ENCODE measurements around the gene BICC1.

The BICC1 gene

DNA sequence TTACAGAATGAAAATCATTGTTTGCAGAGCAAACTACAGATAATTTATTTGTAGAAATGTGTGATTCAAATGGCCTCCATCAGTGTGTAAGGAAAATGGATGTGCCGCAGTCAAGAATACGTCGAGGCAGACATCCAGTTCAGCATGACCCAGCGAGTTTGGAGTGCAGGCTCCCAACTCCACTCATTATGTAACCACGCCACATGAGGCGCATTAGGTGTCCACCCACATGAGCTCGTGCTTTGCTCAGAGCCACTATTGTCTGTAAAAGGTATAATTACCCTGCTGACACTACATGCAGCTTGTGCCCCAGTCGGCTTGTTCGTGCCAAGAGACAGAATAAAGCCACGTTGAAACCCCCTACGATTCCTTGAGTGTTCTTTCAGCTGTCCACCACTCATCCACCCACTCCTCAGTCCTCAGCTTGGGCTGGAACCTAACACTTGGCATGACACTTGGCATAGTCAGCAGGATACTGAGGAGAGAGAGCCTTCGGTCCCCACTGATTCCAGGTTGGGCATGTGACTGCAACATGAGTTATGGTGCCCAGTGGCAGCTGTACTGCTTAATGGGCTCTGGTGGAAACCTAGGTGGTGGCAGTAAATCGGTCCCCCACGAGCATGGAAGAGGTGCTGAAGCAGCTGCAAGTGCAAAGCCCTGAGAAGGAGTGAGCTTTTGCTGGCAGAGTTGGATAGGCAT is 102.7 kb downstream of the BICC1 start:
- DNase-seq = no peak
- in situ Hi-C loops (cut with HindIII; ENCODE audit: low pct_ligation_motif_present, low sequenced_read_pairs) = no loop called here
- TF ChIP-seq, protein P1, sequence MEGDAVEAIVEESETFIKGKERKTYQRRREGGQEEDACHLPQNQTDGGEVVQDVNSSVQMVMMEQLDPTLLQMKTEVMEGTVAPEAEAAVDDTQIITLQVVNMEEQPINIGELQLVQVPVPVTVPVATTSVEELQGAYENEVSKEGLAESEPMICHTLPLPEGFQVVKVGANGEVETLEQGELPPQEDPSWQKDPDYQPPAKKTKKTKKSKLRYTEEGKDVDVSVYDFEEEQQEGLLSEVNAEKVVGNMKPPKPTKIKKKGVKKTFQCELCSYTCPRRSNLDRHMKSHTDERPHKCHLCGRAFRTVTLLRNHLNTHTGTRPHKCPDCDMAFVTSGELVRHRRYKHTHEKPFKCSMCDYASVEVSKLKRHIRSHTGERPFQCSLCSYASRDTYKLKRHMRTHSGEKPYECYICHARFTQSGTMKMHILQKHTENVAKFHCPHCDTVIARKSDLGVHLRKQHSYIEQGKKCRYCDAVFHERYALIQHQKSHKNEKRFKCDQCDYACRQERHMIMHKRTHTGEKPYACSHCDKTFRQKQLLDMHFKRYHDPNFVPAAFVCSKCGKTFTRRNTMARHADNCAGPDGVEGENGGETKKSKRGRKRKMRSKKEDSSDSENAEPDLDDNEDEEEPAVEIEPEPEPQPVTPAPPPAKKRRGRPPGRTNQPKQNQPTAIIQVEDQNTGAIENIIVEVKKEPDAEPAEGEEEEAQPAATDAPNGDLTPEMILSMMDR (IDR thresholded peaks at IDR 0.05; ENCODE audit: low read depth, low read length, missing control alignments) = no peak

DNA sequence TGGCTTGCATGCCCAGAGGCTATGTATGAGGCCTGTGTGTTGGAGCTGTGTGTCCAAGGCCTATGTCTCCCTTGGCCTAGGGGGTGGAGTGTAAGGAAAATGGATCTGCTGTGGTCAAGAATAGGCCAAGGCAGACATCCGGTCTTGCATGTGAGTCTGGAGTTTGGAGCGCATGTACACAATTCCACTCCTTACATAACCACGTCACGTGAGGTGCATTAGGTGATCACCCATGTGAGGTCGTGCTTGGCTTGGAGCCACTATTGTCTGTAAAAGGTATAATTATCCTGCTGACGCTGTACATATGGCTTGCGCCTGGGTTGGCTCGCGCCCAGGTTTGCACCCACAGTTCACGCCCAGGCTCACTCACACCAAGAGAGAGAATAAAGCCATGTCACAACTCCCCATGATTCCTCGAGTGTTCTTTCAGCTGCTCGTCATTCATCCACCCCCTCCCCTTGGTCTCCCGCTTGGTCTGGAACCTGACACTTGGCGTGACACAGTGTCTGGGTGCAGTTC is 105.5 kb downstream of the BICC1 start:
- in situ Hi-C loops (cut with HindIII; ENCODE audit: low pct_ligation_motif_present, low sequenced_read_pairs) = no loop called here
- TF ChIP-seq, protein P1 (IDR thresholded peaks at IDR 0.05; ENCODE audit: low read depth, low read length, missing control alignments) = no peak
- H3K36me3 ChIP-seq (replicated peaks) = no peaks in the 10 kb centered on the region

More for the DNA sequence above, 102.7 kb downstream of the BICC1 start:
- no peaks in the 10 kb centered on the region for H3K27me3 ChIP-seq (replicated peaks)
- H3K27ac ChIP-seq = no peak overlapping the region
- H3K4me3 ChIP-seq (ENCODE audit: low read depth, low read length) = no peak overlapping the region
- no peaks in the 10 kb centered on the region for H3K36me3 ChIP-seq (replicated peaks)

DNA sequence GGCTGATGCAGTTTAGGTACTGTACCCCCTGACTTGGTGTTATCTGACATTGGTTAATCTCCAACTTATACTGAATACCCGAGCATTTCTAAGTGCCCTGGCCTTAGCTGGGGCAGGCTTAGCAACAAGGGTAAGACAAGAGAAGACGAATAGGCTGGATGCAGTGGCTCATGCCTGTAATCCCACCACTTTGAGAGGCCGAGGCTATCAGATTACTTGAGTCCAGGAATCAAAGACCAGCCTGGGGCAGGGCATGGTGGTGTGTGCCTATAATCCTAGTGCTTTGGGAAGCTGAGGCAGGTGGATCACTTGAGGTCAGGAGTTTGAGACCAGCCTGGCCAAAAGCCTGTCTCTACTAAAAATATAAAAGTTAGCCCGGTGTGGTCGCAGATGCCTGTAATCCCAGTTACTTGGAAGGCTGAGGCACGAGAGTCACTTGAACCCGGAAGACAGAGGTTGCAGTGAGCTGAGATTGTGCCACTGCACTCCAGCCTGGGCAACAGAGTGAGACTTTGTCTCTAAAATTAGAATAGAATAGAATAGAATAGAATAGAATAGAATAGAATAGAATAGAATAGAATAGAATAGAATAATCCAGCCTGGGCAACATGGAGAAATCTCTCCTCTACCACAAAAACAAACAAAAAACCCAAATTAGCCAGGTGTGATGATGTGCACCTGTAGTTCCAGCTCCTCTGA is 108.9 kb downstream of the BICC1 start:
- no peak overlapping the region for H3K27ac ChIP-seq
- DNase-seq = no peak
- no peak overlapping the region for H3K4me3 ChIP-seq (ENCODE audit: low read depth, low read length)
- H3K27me3 ChIP-seq (replicated peaks) = no peaks in the 10 kb centered on the region
- in situ Hi-C loops (cut with HindIII; ENCODE audit: low pct_ligation_motif_present, low sequenced_read_pairs) = no loop called here
- H3K36me3 ChIP-seq (replicated peaks) = no peaks in the 10 kb centered on the region
- TF ChIP-seq, protein P1 (IDR thresholded peaks at IDR 0.05; ENCODE audit: low read depth, low read length, missing control alignments) = no peak

More for the DNA sequence above, 105.5 kb downstream of the BICC1 start:
- H3K4me3 ChIP-seq (ENCODE audit: low read depth, low read length) = no peak overlapping the region
- H3K27me3 ChIP-seq (replicated peaks) = no peaks in the 10 kb centered on the region
- no peak for DNase-seq
- H3K27ac ChIP-seq = no peak overlapping the region

DNA sequence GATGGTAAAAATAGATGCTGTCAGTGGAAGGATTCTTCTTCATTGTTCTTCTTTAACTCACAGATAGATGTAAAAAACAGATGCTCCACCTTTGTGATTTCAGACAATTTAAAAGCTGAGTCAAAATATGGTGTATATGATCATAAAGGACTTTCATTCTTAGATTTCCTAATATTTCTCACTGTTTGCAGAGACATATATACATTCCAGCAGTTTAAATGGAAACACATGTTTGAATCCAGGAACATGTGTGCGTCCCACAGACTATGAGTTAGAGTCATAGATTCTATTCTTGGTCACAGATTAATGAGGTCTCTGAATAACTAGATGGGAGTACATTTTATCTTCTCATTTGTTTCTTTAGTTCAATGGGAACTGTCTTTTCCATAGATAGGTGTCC is 109.6 kb downstream of the BICC1 start:
- no peak overlapping the region for H3K4me3 ChIP-seq (ENCODE audit: low read depth, low read length)
- no peak overlapping the region for H3K27ac ChIP-seq
- TF ChIP-seq, protein P1 (IDR thresholded peaks at IDR 0.05; ENCODE audit: low read depth, low read length, missing control alignments) = no peak
- no peak for DNase-seq
- H3K36me3 ChIP-seq (replicated peaks) = no peaks in the 10 kb centered on the region
- no peaks in the 10 kb centered on the region for H3K27me3 ChIP-seq (replicated peaks)
- in situ Hi-C loops (cut with HindIII; ENCODE audit: low pct_ligation_motif_present, low sequenced_read_pairs) = no loop called here

DNA sequence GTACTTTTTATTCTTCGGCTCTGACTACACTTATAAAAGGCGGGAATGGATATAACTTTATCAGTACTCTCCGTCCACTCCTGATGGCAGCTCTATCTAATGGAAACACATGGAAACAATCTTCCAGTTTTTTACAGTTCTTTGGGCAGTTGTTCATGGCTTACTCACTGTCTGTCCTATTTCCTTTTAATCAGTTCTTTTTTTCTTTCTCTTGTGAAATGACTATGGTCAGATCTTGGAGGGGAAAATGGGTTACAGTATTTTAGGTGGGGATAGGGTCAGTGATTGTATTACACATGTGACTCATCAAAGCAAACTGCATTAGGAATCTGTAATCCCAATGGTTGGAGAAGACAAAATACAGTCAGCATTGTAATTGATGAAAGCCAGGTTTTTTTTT is 112.4 kb downstream of the BICC1 start:
- in situ Hi-C loops (cut with HindIII; ENCODE audit: low pct_ligation_motif_present, low sequenced_read_pairs) = no loop called here
- H3K36me3 ChIP-seq (replicated peaks) = no peaks in the 10 kb centered on the region
- TF ChIP-seq, protein P1 (IDR thresholded peaks at IDR 0.05; ENCODE audit: low read depth, low read length, missing control alignments) = no peak
- no peak overlapping the region for H3K4me3 ChIP-seq (ENCODE audit: low read depth, low read length)
- H3K27me3 ChIP-seq (replicated peaks) = no peaks in the 10 kb centered on the region
- peak; percentile 66 for DNase-seq
- peak overlapping the region; percentile 50 for H3K27ac ChIP-seq

Data from brain microvascular endothelial cell (primary cell).